Caco-2 (cell line): ENCODE data around the gene TMEM132D. TPM values are rescaled to one million over a fixed set of nuclear protein-coding genes. Genes with fewer than 3 reads are reported as not detected.

Experiments
- BruUV-seq: library from RNA; stranded (reverse); fragments of 400-500 nt; replicated peaks from 2 replicates; lab custom pipeline; 2021; lab: Mats Ljungman, UMichigan
- CTCF ChIA-PET: fragments of 300-600 bp; sonication (Branson Sonifier 250); formaldehyde crosslinking; loops from one replicate; lab custom pipeline; 2022; ENCODE audit warnings: antibody characterized with exemption; lab: Charles Lee
- POLR2A ChIA-PET: fragments of 300-600 bp; sonication (Branson Sonifier 250); formaldehyde crosslinking; loops from one replicate; lab custom pipeline; 2022; ENCODE audit warnings: antibody characterized with exemption; lab: Charles Lee
- DNase-seq, 2 experiments: peaks; one replicate each; pipeline versions ENCODE4 v3.0.0 to v3.0.0-alpha.2; 2020 to 2022
- H3K27me3 ChIP-seq: replicated peaks from 2 replicates; pipeline ENCODE4 v1.6.0; 2011; ENCODE audit warnings: low read length; ENCODE audit not compliant: control insufficient read depth, insufficient read depth
- H3K36me3 ChIP-seq: 2 replicates; pipeline ENCODE4 v1.5.1; 2011; ENCODE audit warnings: low read length; ENCODE audit not compliant: control insufficient read depth, insufficient read depth
- H3K4me1 ChIP-seq: fragments of 250-450 bp; sonication (Bioruptor Pico); 2 replicates; pipeline ENCODE4 v1.5.1; 2020; ENCODE audit warnings: mild to moderate bottlenecking
- H3K4me3 ChIP-seq: 2 replicates; pipeline ENCODE4 v1.5.1; 2011; ENCODE audit warnings: low read depth, mild to moderate bottlenecking, control low read depth, low read length
- H3K9me3 ChIP-seq: fragments of 250-450 bp; sonication (Bioruptor Pico); 2 replicates; pipeline ENCODE4 v1.5.1; 2020; ENCODE audit warnings: mild to moderate bottlenecking, moderate library complexity
- H3K27ac Mint-ChIP-seq: one replicate; pipeline ENCODE4 v1.8.0; 2022; ENCODE audit warnings: mixed read lengths; ENCODE audit not compliant: unreplicated experiment
- H3K27me3 Mint-ChIP-seq: one replicate; pipeline ENCODE4 v1.8.0; 2022; ENCODE audit warnings: mixed read lengths; ENCODE audit not compliant: insufficient read depth, unreplicated experiment
- H3K36me3 Mint-ChIP-seq: one replicate; pipeline ENCODE4 v1.8.0; 2022; ENCODE audit warnings: mild to moderate bottlenecking, mixed read lengths; ENCODE audit not compliant: insufficient read depth, unreplicated experiment
- H3K4me1 Mint-ChIP-seq: one replicate; pipeline ENCODE4 v1.8.0; 2022; ENCODE audit warnings: low read depth, mixed read lengths; ENCODE audit not compliant: unreplicated experiment
- H3K4me3 Mint-ChIP-seq: one replicate; pipeline ENCODE4 v1.8.0; 2022; ENCODE audit warnings: mild to moderate bottlenecking, moderate library complexity, mixed read lengths; ENCODE audit not compliant: unreplicated experiment
- H3K9me3 Mint-ChIP-seq: one replicate; pipeline ENCODE4 v1.8.0; 2022; ENCODE audit warnings: mixed read lengths; ENCODE audit not compliant: unreplicated experiment
- CTCF ChIP-seq, 2 experiments: fragments of 200-600 bp in 1 of 2; IDR thresholded peaks; 1 replicate in 1 of 2; 2 replicates in 1 of 2; pipeline versions ENCODE4 v1.5.1 to v1.8.0; 2011 to 2022; ENCODE audit warnings: antibody characterized with exemption in 1 of 2, control low read depth in 1 of 2, inconsistent platforms in 1 of 2, low read depth in 1 of 2, low read length in 1 of 2, mild to moderate bottlenecking in 1 of 2, moderate library complexity in 1 of 2; ENCODE audit not compliant: insufficient read depth in 1 of 2, severe bottlenecking in 1 of 2, unreplicated experiment in 1 of 2
- intact Hi-C: fragments of 100-400 bp; cut with micrococcal nuclease; formaldehyde crosslinking; loops from one replicate; pipeline ENCODE4 v1.10.0; 2022; ENCODE audit not compliant: unreplicated experiment
- total RNA-seq: library from RNA; stranded (reverse); gene quantifications from 2 replicates; pipeline ENCODE4 v1.2.3, GENCODE V29; 2022

The TMEM132D gene
- total RNA-seq, 1 experiment from 2014 or later = not detected

GRCh38 chr12:129115558-129115957 is 788.3 kb downstream of the TMEM132D start:
- TF ChIP-seq CTCF (IDR thresholded peaks at IDR 0.05; ENCODE audit: insufficient read depth in 1 of 2, low read depth in 1 of 2, low read length in 1 of 2, severe bottlenecking in 1 of 2, unreplicated experiment in 1 of 2) = no peak
- DNase-seq = no peak
- Mint-ChIP-seq H3K36me3 (no peaks in the 10 kb centered on the region), H3K4me3 (no peak overlapping the region), H3K4me1 (no peaks in the 10 kb centered on the region), H3K27me3 (peaks cover 12% of the 10 kb centered on the region), H3K9me3 (peaks cover 10% of the 10 kb centered on the region), H3K27ac (no peak overlapping the region)
- no peaks in the 10 kb centered on the region for H3K4me1 ChIP-seq
- CTCF ChIA-PET = no interaction called here
- H3K4me3 ChIP-seq = no peak overlapping the region
- intact Hi-C loops = no loop called here
- no TSS peak for BruUV-seq
- POLR2A ChIA-PET = no interaction called here
- H3K9me3 ChIP-seq = no peaks in the 10 kb centered on the region
- no peaks in the 10 kb centered on the region for H3K27me3 ChIP-seq
- H3K36me3 ChIP-seq = no peaks in the 10 kb centered on the region

GRCh38 chr12:129110575-129110974 is 793.2 kb downstream of the TMEM132D start:
- Histone ChIP-seq H3K4me3 (no peak overlapping the region), H3K27me3 (no peaks in the 10 kb centered on the region; the same call in 1 of the 2 replicates), H3K9me3 (no peaks in the 10 kb centered on the region), H3K36me3 (no peaks in the 10 kb centered on the region), H3K4me1 (no peaks in the 10 kb centered on the region)
- Mint-ChIP-seq H3K9me3 (no peaks in the 10 kb centered on the region), H3K36me3 (no peaks in the 10 kb centered on the region), H3K4me1 (no peaks in the 10 kb centered on the region), H3K27ac (no peak overlapping the region), H3K27me3 (peaks cover 10% of the 10 kb centered on the region), H3K4me3 (no peak overlapping the region)
- no peak for DNase-seq
- CTCF ChIA-PET = no interaction called here
- TF ChIP-seq CTCF (IDR thresholded peaks at IDR 0.05; ENCODE audit: insufficient read depth in 1 of 2, low read depth in 1 of 2, low read length in 1 of 2, severe bottlenecking in 1 of 2, unreplicated experiment in 1 of 2) = no peak
- POLR2A ChIA-PET = no interaction called here
- intact Hi-C loops = no loop called here
- BruUV-seq = no TSS peak

DNA sequence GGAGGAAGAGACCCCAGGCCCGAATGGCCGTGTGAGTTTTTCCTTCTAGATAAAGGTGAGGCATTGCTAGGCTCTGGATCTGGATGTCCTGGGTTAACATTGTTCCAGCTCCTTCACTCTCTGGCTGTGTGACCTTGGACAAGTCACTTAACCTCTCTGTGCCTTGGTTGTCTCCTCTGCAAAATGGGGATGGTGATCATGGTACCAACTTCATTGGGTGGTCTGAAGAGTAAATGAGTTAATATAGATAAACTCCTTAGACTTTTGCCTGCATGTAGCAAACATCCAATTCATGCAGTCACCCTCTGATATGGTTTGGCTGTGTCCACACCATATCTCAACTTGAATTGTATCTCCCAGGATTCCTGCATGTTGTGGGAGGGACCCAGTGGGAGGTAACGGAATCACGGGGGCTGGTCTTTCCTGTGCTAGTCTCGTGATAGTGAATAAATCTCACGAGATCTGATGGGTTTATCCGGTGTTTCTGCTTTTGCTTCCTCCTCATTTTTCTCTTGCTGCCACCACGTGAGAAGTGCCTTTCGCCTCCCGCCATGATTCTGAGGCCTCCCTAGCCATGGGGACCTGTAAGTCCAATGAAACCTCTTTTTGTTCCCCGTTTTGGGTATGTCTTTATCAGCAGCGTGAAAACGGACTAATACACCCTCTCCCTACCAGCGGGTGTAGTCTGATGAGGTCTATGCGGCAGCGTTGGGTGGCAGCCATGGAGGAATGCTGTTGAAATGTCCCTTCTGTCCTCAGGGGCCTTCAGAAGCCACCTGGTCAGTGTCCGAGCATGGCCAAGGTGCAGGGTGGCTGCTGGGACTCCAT is 794.4 kb downstream of the TMEM132D start:
- no TSS peak for BruUV-seq
- Histone ChIP-seq H3K4me1 (no peaks in the 10 kb centered on the region), H3K36me3 (no peaks in the 10 kb centered on the region), H3K27me3 (no peaks in the 10 kb centered on the region; the same call in 1 of the 2 replicates), H3K9me3 (no peaks in the 10 kb centered on the region), H3K4me3 (no peak overlapping the region)
- Mint-ChIP-seq H3K27ac (no peak overlapping the region), H3K27me3 (peaks cover 10% of the 10 kb centered on the region), H3K4me1 (no peaks in the 10 kb centered on the region), H3K36me3 (no peaks in the 10 kb centered on the region), H3K9me3 (no peaks in the 10 kb centered on the region), H3K4me3 (no peak overlapping the region)
- no peak for TF ChIP-seq CTCF (IDR thresholded peaks at IDR 0.05; ENCODE audit: insufficient read depth in 1 of 2, low read depth in 1 of 2, low read length in 1 of 2, severe bottlenecking in 1 of 2, unreplicated experiment in 1 of 2)
- intact Hi-C loops = no loop called here
- ChIA-PET CTCF (no interaction called here), POLR2A (no interaction called here)
- no peak for DNase-seq
